GM12878 (cell line): ENCODE results near the gene MOV10L1. TPM values are rescaled to one million over a fixed set of nuclear protein-coding genes. Genes with fewer than 3 reads are reported as not detected.

Experiments
- ATAC-seq: fragments of 200-7000 bp; cut with Tn5 transposase; 3 replicates; pipeline ENCODE4 v1.9.1; 2020; ENCODE audit warnings: mild to moderate bottlenecking, moderate library complexity
- BruUV-seq: library from RNA; stranded (reverse); fragments of 400-500 nt; replicated peaks from 2 replicates; lab custom pipeline; 2021; lab: Mats Ljungman, UMichigan
- CTCF ChIA-PET: fragments of 300-600 bp; sonication (Branson Sonifier 250); formaldehyde crosslinking; extraction: SDS; loops from one replicate; lab custom pipeline; 2021; ENCODE audit warnings: inconsistent platforms; lab: Yijun Ruan, JAX
- POLR2A ChIA-PET: fragments of 350-600 bp; formaldehyde crosslinking; extraction: SDS; loops from one replicate; lab custom pipeline; 2021; ENCODE audit warnings: inconsistent platforms; lab: Charles Lee
- RAD21 ChIA-PET: fragments of 300-600 bp; sonication (Branson Sonifier 250); formaldehyde crosslinking; loops from one replicate; lab custom pipeline; 2023; ENCODE audit warnings: antibody characterized with exemption; ENCODE audit not compliant: unreplicated experiment; lab: Charles Lee
- SMC1A ChIA-PET: fragments of 300-600 bp; sonication (Branson Sonifier 250); formaldehyde crosslinking; loops from one replicate; lab custom pipeline; 2023; ENCODE audit not compliant: unreplicated experiment, uncharacterized antibody; lab: Charles Lee
- DNase-seq: peaks from one replicate; pipeline ENCODE4 v3.0.0-alpha.2; 2011; ENCODE audit warnings: low read depth, low spot score
- FAIRE-seq: peaks from 3 replicates; lab custom pipeline; 2011; peaks lifted over from hg19 to GRCh38; lab: Jason Lieb, UNC
- H2AFZ ChIP-seq: 2 replicates; pipeline ENCODE4 v1.6.0; 2011; ENCODE audit warnings: low read depth, low read length, control low read depth; ENCODE audit not compliant: control insufficient read depth
- H3K27ac ChIP-seq: 2 replicates; pipeline ENCODE4 v1.5.1; 2011; ENCODE audit warnings: control low read depth; ENCODE audit not compliant: control insufficient read depth, insufficient read depth
- H3K27me3 ChIP-seq, 2 experiments: replicated peaks in 1 of 2; 2 replicates each; pipeline versions ENCODE4 v1.6.0 to v1.6.1; 2011; ENCODE audit warnings: low read length in 1 of 2; ENCODE audit not compliant: control insufficient read depth in 2 of 2, insufficient read depth in 2 of 2
- H3K36me3 ChIP-seq, 2 experiments: 2 replicates each; pipeline ENCODE4 v1.5.1; 2011; ENCODE audit warnings: low read length in 1 of 2; ENCODE audit not compliant: control insufficient read depth in 2 of 2, insufficient read depth in 2 of 2
- H3K4me1 ChIP-seq: 2 replicates; pipeline ENCODE4 v1.6.1; 2011; ENCODE audit warnings: mild to moderate bottlenecking, low read length, moderate library complexity, mixed read lengths; ENCODE audit not compliant: control insufficient read depth, insufficient read depth
- H3K4me2 ChIP-seq: 2 replicates; pipeline ENCODE4 v1.6.0; 2011; ENCODE audit warnings: control low read depth; ENCODE audit not compliant: control insufficient read depth, insufficient read depth
- H3K4me3 ChIP-seq: fragments of 200-600 bp; sonication (generic); 2 replicates; pipeline ENCODE4 v1.5.1; 2016
- H3K79me2 ChIP-seq: 2 replicates; pipeline ENCODE4 v1.6.0; 2011; ENCODE audit warnings: low read length; ENCODE audit not compliant: control insufficient read depth, insufficient read depth
- H3K9ac ChIP-seq: 2 replicates; pipeline ENCODE4 v1.8.0; 2011; ENCODE audit warnings: low read length, control low read depth, mixed read lengths; ENCODE audit not compliant: control insufficient read depth, insufficient read depth
- H3K9me3 ChIP-seq: replicated peaks from 3 replicates; pipeline ENCODE4 v1.5.1; 2011; ENCODE audit warnings: mild to moderate bottlenecking, low read length; ENCODE audit not compliant: control insufficient read depth, insufficient read depth
- H4K20me1 ChIP-seq: 2 replicates; pipeline ENCODE4 v1.6.0; 2011; ENCODE audit not compliant: control insufficient read depth, insufficient read depth
- RBBP5 ChIP-seq: fragments of 200-600 bp; sonication (generic); conservative IDR thresholded peaks from 2 replicates; pipeline ENCODE4 v1.6.1; 2016
- SMAD5 ChIP-seq: IDR thresholded peaks from 2 replicates; pipeline ENCODE4 v1.6.1; 2016; ENCODE audit warnings: antibody characterized with exemption, low read depth
- ZNF592 ChIP-seq: fragments of 450-650 bp; IDR thresholded peaks from 2 replicates; pipeline ENCODE4 v1.6.1; 2017; ENCODE audit warnings: mild to moderate bottlenecking, moderate library complexity
- WGBS: methylation state at CpG from one replicate; pipeline ENCODE4 v1.1.6; 2016; ENCODE audit warnings: low lambda C conversion rate; ENCODE audit not compliant: insufficient replicate concordance, insufficient coverage; ENCODE audit errors: missing lambda C conversion rate; 5-methylcytosine and 5-hydroxymethylcytosine counted together
- in situ Hi-C: fragments of 300-500 bp; cut with MboI; formaldehyde crosslinking; loops from 9 replicates; pipeline ENCODE4 v1.14.3; 2018; ENCODE audit warnings: mixed read lengths
- intact Hi-C: fragments of 100-400 bp; cut with micrococcal nuclease; formaldehyde crosslinking; loops from one replicate; pipeline ENCODE4 v1.14.2; 2022; ENCODE audit not compliant: unreplicated experiment
- polyA plus RNA-seq, 11 experiments: library from polyadenylated mRNA; depleted of rRNA in 4 of 11; unstranded in 6 of 11; stranded (reverse) in 5 of 11; fragments of >200 nt; fragmentation: Nextera tagmentation in 4 of 11; fragmentation: Illumina TruSeq in 1 of 11; extraction: Ambion mirVana in 4 of 11; extraction: Trizol in 1 of 11; gene quantifications; 1 replicate in 1 of 11; 2 replicates in 10 of 11; pipeline versions ENCODE4 v1.2.1 to v1.2.3, GENCODE V29; 2011 to 2016; ENCODE audit warnings: inconsistent platforms in 2 of 11, missing spikeins in 2 of 11, low read depth in 1 of 11
- total RNA-seq, 4 experiments: library from RNA; depleted of rRNA in 3 of 4; stranded (reverse); fragments of >200 nt in 3 of 4; fragmentation: Illumina TruSeq in 1 of 4; extraction: Trizol in 1 of 4; gene quantifications; 2 replicates each; pipeline versions ENCODE4 v1.2.1 to v1.2.3, GENCODE V29; 2013 to 2021

MOV10L1 gene
- total and polyA plus RNA-seq, 10 of the 15 experiments (the other 5 are each of a cell fraction or from before 2014, with no cell fraction given): 0.22 TPM; not detected in 9

GRCh38 chr22:50104141-50104544 is 14.3 kb downstream of the MOV10L1 start:
- Histone ChIP-seq H3K4me3 (no peak overlapping the region), H3K9me3 (no peaks in the 10 kb centered on the region), H2AFZ (no peak overlapping the region)
- TF ChIP-seq RBBP5 (no peak), SMAD5 (no peak), ZNF592 (no peak)
- TF ChIP-seq, all 136 proteins: peak for 0
- peaks cover 8% of the 10 kb centered on the region for H3K4me1 ChIP-seq
- no peaks in the 10 kb centered on the region for H3K36me3 ChIP-seq
- WGBS: 72% methylated on average over 6 of the region's 6 CpGs
- SMC1A ChIA-PET: no interaction called here
- no TSS peak for BruUV-seq
- H3K27ac ChIP-seq: no peak overlapping the region
- no peaks in the 10 kb centered on the region for H3K27me3 ChIP-seq
- H4K20me1 ChIP-seq: no peaks in the 10 kb centered on the region
- intact Hi-C loops: no loop called here
- FAIRE-seq (no peak), ATAC-seq (no peak), DNase-seq (no peak)
- CTCF ChIA-PET: no interaction called here
- POLR2A ChIA-PET: no interaction called here
- no peak overlapping the region for H3K9ac ChIP-seq
- in situ Hi-C loops: no loop called here
- no peak overlapping the region for H3K4me2 ChIP-seq
- no peaks in the 10 kb centered on the region for H3K79me2 ChIP-seq
- RAD21 ChIA-PET: no interaction called here
